GDM1 (cell line): ENCODE results near the gene ANTXRL.
"Not testable (repeated sequence)": the region's sequence is repeated elsewhere in the genome, so short reads cannot be mapped to it uniquely, and the experiment has no call there.

ENCODE experiments used
- DNase-seq: peaks from one replicate; lab custom pipeline; 2025; lab: John Stamatoyannopoulos, UW

The ANTXRL gene

GRCh38 chr10:46308666-46309450, 22.1 kb downstream of the ANTXRL start:
- DNase-seq, result no peak

DNA sequence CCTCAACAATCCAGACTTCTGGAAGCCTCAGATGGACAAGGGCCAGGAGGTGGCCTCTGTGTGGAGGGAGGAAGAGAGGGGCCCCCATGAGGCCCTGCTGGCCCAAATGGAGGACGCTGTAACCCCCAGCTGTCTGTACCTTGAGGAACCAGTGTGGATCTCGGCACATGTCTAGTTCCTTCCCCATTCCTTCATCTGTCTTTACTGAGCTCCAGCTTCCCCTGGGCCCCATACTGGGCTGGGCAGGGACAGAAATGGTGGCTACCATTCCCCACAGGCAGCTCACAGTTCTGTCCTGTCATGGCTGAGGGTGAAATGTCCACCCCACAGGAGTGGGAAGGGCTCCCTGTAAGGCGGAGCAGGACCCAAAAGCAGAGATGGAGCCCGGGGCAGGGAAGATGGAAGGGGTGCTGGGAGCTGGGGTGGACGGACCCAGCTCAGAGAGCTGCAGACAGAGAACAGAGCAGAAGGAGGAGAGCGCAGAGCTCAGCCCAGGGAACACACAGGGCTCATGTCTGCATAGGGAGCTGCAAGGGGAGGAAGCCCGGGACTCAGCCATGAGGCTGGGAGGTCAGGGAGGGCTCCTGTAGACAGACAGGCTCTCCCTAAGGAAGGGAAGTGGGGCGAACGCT, 22.8 kb downstream of the ANTXRL start:
- no peak for DNase-seq

GRCh38 chr10:46310143-46310514, 23.3 kb downstream of the ANTXRL start:
- DNase-seq, result no peak

DNA sequence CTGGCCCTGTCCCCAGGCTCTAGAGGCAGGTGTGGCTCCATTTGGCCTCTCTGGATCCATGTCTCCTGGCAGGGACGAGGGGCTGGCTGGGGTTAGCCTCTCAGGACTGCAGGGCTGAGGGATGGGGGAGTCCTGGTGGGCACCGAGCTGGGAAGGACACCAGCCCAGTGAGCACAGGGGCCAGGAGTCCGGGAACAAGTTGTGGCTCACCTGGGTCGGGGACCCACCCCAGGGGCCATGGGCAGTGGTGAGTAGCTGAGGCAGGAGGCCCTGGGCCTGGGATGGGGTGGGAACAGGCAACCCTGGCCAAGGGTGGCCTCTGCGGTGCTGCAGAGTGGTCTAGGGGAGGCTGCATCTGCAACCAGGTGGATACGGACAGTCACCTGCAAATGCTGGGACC, 24.1 kb downstream of the ANTXRL start:
- no peak for DNase-seq

GRCh38 chr10:46311501-46311951, 24.7 kb downstream of the ANTXRL start:
- DNase-seq, result no peak

GRCh38 chr10:46311961-46312431, 25.2 kb downstream of the ANTXRL start:
- not testable (repeated sequence) for DNase-seq

- DNase-seq, result no peak
Measured at GRCh38 chr10:46312953-46313352, 26.2 kb downstream of the ANTXRL start.

- no peak for DNase-seq
Measured at GRCh38 chr10:46314071-46314470, 27.3 kb downstream of the ANTXRL start.

- not testable (repeated sequence) for DNase-seq
Measured at GRCh38 chr10:46315071-46315860, 28.5 kb downstream of the ANTXRL start.

- no peak for DNase-seq
Measured at GRCh38 chr10:46317370-46317769, 30.6 kb downstream of the ANTXRL start.

DNA sequence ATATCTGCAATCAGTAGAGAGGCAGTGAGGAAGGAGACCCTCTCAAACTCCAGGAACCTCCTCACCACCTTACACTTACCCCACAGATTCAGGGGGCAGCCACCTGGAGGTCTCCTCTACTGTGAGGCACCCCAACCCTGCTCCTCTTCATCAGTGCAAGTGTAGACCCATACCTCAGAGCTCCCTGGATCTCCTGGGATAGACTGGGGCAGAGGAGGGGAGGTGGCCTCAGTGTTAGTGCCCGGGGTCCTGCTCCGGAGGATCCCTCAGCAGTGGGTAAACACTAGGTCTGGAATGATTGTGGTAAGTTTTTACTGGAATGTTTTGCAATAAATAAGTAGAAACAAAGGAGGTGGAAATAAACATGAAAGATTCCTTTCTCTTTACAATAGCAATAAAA, 31.1 kb downstream of the ANTXRL start:
- no peak for DNase-seq

DNA sequence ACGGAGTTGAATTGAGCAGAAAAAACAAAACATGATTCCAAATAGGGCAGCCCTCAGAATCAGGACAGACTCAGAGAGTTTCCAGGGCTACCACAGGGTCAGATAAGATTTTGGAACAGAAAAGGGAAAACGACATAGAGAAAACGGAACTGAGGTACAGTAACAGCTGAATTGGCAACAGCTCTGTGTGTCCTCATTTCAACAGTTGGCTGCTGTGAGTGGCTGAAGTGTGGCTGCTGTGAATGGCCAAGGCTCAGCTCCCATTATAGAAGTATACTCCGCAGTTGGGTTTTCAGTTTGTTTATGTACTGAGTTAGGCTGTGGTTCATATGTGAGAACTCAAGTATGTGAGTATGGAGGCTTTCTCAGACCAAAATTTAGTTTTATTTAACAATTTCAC, 32.0 kb downstream of the ANTXRL start:
- DNase-seq, result no peak

- no peak for DNase-seq
Measured at GRCh38 chr10:46319389-46319788, 32.6 kb downstream of the ANTXRL start.

GRCh38 chr10:46321770-46322169, 35.0 kb downstream of the ANTXRL start:
- no peak for DNase-seq

- no peak for DNase-seq
Measured at GRCh38 chr10:46323176-46323575, 36.4 kb downstream of the ANTXRL start.

- no peak for DNase-seq
Measured at GRCh38 chr10:46325021-46325420, 38.2 kb downstream of the ANTXRL start.

DNA sequence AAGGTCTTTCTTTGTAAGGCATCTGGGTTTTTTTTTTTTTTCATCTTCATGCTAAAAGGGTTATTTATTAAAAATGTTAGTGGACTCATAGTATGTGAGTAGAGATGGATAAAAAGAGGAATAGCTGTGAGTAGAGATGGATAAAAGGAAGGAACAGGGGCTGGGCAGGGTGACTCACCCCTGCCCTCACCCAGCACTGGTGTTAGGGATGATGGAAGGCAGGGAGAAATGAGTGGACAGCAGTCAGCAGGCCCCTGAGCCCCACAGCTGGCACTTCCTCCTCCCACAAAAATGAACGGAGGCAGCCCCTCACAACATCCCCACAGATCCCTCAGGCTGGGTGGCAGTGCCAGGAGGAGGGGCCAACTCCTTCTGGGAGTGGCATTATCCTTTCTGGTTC, 39.3 kb downstream of the ANTXRL start:
- no peak for DNase-seq

GRCh38 chr10:46326971-46327370, 40.2 kb downstream of the ANTXRL start:
- DNase-seq, result no peak

GRCh38 chr10:46327685-46328084, 40.9 kb downstream of the ANTXRL start:
- DNase-seq, result no peak

DNA sequence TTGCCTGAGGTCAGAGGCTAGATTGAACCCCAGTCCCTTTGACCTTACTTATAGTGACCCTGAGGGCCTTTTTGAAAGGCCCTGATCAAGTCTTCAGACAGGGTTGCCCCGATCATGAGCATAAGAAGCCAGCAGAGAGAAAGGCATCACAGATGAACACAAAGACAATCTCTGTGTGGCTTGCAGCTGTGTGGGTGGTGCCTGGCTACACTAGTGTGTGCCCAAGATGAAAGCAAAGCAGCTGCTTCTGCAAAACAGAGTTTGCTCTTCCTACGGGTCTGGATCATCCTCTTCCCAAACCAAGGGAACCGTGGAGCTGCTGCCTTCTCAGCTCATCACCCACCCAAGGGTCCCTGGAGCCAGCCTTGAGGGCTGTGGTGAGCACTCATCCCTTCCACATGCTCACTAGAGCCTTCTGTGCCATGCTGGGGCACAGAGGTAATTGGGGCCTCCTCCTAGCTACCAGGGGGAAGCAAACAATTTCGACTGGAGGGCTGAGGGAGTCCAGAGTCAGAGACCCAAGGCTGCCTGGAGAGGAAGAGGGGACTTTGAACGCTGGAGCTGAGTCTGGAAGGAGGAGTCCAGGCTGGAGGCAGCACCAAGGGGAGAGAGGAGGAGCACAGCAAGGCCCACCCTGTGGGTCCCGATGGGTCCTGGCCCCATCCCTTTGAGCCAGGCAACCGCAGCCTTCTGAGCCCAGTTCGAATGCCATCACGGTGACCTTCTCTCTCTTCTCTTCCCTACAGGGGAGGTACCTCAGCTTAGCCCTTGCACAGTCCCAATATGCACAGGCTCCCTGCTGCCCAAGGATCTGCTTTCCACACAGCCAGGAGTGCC, 42.3 kb downstream of the ANTXRL start:
- DNase-seq, result no peak

GRCh38 chr10:46329690-46330016, 42.9 kb downstream of the ANTXRL start:
- DNase-seq, result no peak

DNA sequence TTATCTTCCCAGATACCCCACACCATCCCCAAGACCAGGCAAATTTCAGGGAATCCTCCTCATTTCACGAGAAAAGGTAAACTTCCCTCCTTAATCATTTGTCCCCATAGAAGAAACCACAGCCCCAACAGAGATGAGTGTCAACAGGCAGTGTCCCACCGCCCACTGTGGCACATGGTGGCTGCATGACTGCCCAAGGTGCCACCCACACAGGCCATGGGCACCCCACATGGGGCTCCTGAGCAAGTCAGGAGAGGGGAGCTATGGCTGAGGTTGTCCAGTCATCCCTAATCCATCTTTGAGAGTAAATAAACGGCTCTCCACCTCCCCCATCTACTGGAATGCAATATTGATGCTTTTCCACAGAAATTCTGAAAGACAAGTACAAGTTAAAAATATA, 44.1 kb downstream of the ANTXRL start:
- DNase-seq, result no peak
